SK-N-SH treated with all-trans-retinoic acid at 6 μM for 48 hours (cell line): ENCODE data around the gene JPH3.
A peak's percentile ranks its signal among the peaks of the same experiment; 100 is the strongest.

Experiments used
- ATAC-seq: fragments of 200-7000 bp; cut with Tn5 transposase; 3 replicates; pipeline ENCODE4 v1.9.1; 2020; ENCODE audit warnings: mild to moderate bottlenecking, moderate library complexity
- ARNTL ChIP-seq: fragments of 450-650 bp; formaldehyde crosslinking; IDR thresholded peaks from 2 replicates; pipeline ENCODE4 v1.5.0; 2020; ENCODE audit warnings: low read depth, mild to moderate bottlenecking, moderate library complexity, borderline replicate concordance
- BACH2 ChIP-seq: fragments of 250-450 bp; sonication (Bioruptor Pico); IDR thresholded peaks from 2 replicates; pipeline ENCODE4 v1.9.0; 2021; ENCODE audit warnings: mild to moderate bottlenecking, borderline replicate concordance
- CREB5 ChIP-seq: fragments of 250-450 bp; sonication (Bioruptor Pico); IDR thresholded peaks from 2 replicates; pipeline ENCODE4 v1.5.1; 2020; ENCODE audit warnings: low read depth, mild to moderate bottlenecking, moderate library complexity
- CSDC2 ChIP-seq: fragments of 250-450 bp; sonication (Bioruptor Pico); IDR thresholded peaks from 2 replicates; pipeline ENCODE4 v1.5.0; 2020; ENCODE audit warnings: mild to moderate bottlenecking, moderate library complexity
- ESRRG ChIP-seq: fragments of 250-450 bp; sonication (Bioruptor Pico); IDR thresholded peaks from 2 replicates; pipeline ENCODE4 v1.6.1; 2021; ENCODE audit warnings: mild to moderate bottlenecking
- GLIS3 ChIP-seq: fragments of 250-450 bp; sonication (Bioruptor Pico); IDR thresholded peaks from 2 replicates; pipeline ENCODE4 v1.5.0; 2020; ENCODE audit warnings: mild to moderate bottlenecking, moderate library complexity
- ISL1 ChIP-seq: fragments of 250-450 bp; sonication (Bioruptor Pico); IDR thresholded peaks from 2 replicates; pipeline ENCODE4 v2.1.2; 2022; ENCODE audit warnings: mild to moderate bottlenecking, moderate library complexity
- OSR1 ChIP-seq: fragments of 250-450 bp; sonication (Bioruptor Pico); IDR thresholded peaks from 2 replicates; pipeline ENCODE4 v1.8.0; 2022; ENCODE audit warnings: moderate library complexity, mild to moderate bottlenecking, inconsistent platforms
- RARB ChIP-seq: fragments of 250-450 bp; sonication (Bioruptor Pico); IDR thresholded peaks from 2 replicates; pipeline ENCODE4 v1.8.0; 2021; ENCODE audit warnings: mild to moderate bottlenecking, moderate library complexity
- SNAI2 ChIP-seq: fragments of 250-450 bp; sonication (Bioruptor Pico); IDR thresholded peaks from 2 replicates; pipeline ENCODE4 v1.5.0; 2020; ENCODE audit warnings: mild to moderate bottlenecking, moderate library complexity
- TOX ChIP-seq: fragments of 250-450 bp; sonication (Bioruptor Pico); IDR thresholded peaks from 2 replicates; pipeline ENCODE4 v1.8.0; 2021; ENCODE audit warnings: mild to moderate bottlenecking, moderate library complexity, borderline replicate concordance
- ZC3H10 ChIP-seq: fragments of 250-450 bp; sonication (Bioruptor Pico); IDR thresholded peaks from 2 replicates; pipeline ENCODE4 v1.5.1; 2021; ENCODE audit warnings: mild to moderate bottlenecking, moderate library complexity
- ZFP3 ChIP-seq: fragments of 250-450 bp; sonication (Bioruptor Pico); IDR thresholded peaks from 2 replicates; pipeline ENCODE4 v1.5.0; 2020; ENCODE audit warnings: mild to moderate bottlenecking, moderate library complexity
- ZFP30 ChIP-seq: fragments of 450-650 bp; formaldehyde crosslinking; IDR thresholded peaks from 2 replicates; pipeline ENCODE4 v1.5.0; 2022; ENCODE audit warnings: mild to moderate bottlenecking, moderate library complexity
- ZNF565 ChIP-seq: fragments of 450-650 bp; formaldehyde crosslinking; conservative IDR thresholded peaks from 2 replicates; pipeline ENCODE4 v1.5.0; 2020; ENCODE audit warnings: low read depth, mild to moderate bottlenecking, moderate library complexity
- ZNF70 ChIP-seq: fragments of 450-650 bp; formaldehyde crosslinking; IDR thresholded peaks from 2 replicates; pipeline ENCODE4 v1.5.0; 2020; ENCODE audit warnings: mild to moderate bottlenecking, moderate library complexity
- TF ChIP-seq, protein P1 (sequence below): fragments of 250-450 bp; sonication (Bioruptor Pico); IDR thresholded peaks from 2 replicates; pipeline ENCODE4 v1.8.0; 2021; ENCODE audit warnings: low read depth, mild to moderate bottlenecking, moderate library complexity, borderline replicate concordance
- TF ChIP-seq, protein P2 (sequence below): fragments of 250-450 bp; sonication (Bioruptor Pico); IDR thresholded peaks from 2 replicates; pipeline ENCODE4 v1.8.0; 2020; ENCODE audit warnings: mild to moderate bottlenecking, moderate library complexity, borderline replicate concordance
- TF ChIP-seq, protein P3 (sequence below): fragments of 250-450 bp; sonication (Bioruptor Pico); IDR thresholded peaks from 2 replicates; pipeline ENCODE4 v1.5.1; 2021; ENCODE audit warnings: mild to moderate bottlenecking, moderate library complexity
- TF ChIP-seq, protein P4 (sequence below): fragments of 250-450 bp; sonication (Bioruptor Pico); IDR thresholded peaks from 2 replicates; pipeline ENCODE4 v1.5.0; 2020; ENCODE audit warnings: mild to moderate bottlenecking, moderate library complexity

Gene JPH3

GRCh38 chr16:87735270-87736007, 133.1 kb downstream of the JPH3 start:
- ATAC-seq = peak; percentile 34; the same call in 1 of the 3 replicates
- TF ChIP-seq, protein P1, sequence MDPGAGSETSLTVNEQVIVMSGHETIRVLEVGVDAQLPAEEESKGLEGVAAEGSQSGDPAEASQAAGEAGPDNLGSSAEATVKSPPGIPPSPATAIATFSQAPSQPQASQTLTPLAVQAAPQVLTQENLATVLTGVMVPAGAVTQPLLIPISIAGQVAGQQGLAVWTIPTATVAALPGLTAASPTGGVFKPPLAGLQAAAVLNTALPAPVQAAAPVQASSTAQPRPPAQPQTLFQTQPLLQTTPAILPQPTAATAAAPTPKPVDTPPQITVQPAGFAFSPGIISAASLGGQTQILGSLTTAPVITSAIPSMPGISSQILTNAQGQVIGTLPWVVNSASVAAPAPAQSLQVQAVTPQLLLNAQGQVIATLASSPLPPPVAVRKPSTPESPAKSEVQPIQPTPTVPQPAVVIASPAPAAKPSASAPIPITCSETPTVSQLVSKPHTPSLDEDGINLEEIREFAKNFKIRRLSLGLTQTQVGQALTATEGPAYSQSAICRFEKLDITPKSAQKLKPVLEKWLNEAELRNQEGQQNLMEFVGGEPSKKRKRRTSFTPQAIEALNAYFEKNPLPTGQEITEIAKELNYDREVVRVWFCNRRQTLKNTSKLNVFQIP = no peak
- TF ChIP-seq, protein P2, sequence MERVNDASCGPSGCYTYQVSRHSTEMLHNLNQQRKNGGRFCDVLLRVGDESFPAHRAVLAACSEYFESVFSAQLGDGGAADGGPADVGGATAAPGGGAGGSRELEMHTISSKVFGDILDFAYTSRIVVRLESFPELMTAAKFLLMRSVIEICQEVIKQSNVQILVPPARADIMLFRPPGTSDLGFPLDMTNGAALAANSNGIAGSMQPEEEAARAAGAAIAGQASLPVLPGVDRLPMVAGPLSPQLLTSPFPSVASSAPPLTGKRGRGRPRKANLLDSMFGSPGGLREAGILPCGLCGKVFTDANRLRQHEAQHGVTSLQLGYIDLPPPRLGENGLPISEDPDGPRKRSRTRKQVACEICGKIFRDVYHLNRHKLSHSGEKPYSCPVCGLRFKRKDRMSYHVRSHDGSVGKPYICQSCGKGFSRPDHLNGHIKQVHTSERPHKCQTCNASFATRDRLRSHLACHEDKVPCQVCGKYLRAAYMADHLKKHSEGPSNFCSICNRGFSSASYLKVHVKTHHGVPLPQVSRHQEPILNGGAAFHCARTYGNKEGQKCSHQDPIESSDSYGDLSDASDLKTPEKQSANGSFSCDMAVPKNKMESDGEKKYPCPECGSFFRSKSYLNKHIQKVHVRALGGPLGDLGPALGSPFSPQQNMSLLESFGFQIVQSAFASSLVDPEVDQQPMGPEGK (CRISPR knock-in tag) = no peak
- no peak for TF ChIP-seq RARB (CRISPR knock-in tag)
- no peak for TF ChIP-seq ESRRG (CRISPR knock-in tag)
- TF ChIP-seq ZC3H10 (CRISPR knock-in tag) = no peak
- TF ChIP-seq, protein P3, sequence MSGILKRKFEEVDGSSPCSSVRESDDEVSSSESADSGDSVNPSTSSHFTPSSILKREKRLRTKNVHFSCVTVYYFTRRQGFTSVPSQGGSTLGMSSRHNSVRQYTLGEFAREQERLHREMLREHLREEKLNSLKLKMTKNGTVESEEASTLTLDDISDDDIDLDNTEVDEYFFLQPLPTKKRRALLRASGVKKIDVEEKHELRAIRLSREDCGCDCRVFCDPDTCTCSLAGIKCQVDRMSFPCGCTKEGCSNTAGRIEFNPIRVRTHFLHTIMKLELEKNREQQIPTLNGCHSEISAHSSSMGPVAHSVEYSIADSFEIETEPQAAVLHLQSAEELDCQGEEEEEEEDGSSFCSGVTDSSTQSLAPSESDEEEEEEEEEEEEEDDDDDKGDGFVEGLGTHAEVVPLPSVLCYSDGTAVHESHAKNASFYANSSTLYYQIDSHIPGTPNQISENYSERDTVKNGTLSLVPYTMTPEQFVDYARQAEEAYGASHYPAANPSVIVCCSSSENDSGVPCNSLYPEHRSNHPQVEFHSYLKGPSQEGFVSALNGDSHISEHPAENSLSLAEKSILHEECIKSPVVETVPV (CRISPR knock-in tag) = no peak
- no peak for TF ChIP-seq TOX (CRISPR knock-in tag)
- no peak for TF ChIP-seq BACH2 (CRISPR knock-in tag)
- no peak for TF ChIP-seq ZFP3 (CRISPR knock-in tag)
- no peak for TF ChIP-seq ZNF565 (CRISPR knock-in tag)
- TF ChIP-seq CREB5 = no peak
- TF ChIP-seq OSR1 (CRISPR knock-in tag) = no peak
- no peak for TF ChIP-seq GLIS3 (CRISPR knock-in tag)
- TF ChIP-seq ZFP30 = no peak

- ATAC-seq = no peak
Measured at GRCh38 chr16:87736008-87736382, 133.7 kb downstream of the JPH3 start.

More at GRCh38 chr16:87736008-87736382, 133.7 kb downstream of the JPH3 start:
- TF ChIP-seq ISL1 (no peak), CSDC2 (CRISPR knock-in tag) (no peak), ARNTL (CRISPR knock-in tag) (no peak), OSR1 (CRISPR knock-in tag) (no peak), ESRRG (CRISPR knock-in tag) (no peak), CREB5 (no peak), ZNF70 (no peak), ZFP30 (no peak), ZNF565 (CRISPR knock-in tag) (no peak), TOX (CRISPR knock-in tag) (no peak), SNAI2 (CRISPR knock-in tag) (no peak), RARB (CRISPR knock-in tag) (no peak), BACH2 (CRISPR knock-in tag) (no peak)
- TF ChIP-seq, protein P4, sequence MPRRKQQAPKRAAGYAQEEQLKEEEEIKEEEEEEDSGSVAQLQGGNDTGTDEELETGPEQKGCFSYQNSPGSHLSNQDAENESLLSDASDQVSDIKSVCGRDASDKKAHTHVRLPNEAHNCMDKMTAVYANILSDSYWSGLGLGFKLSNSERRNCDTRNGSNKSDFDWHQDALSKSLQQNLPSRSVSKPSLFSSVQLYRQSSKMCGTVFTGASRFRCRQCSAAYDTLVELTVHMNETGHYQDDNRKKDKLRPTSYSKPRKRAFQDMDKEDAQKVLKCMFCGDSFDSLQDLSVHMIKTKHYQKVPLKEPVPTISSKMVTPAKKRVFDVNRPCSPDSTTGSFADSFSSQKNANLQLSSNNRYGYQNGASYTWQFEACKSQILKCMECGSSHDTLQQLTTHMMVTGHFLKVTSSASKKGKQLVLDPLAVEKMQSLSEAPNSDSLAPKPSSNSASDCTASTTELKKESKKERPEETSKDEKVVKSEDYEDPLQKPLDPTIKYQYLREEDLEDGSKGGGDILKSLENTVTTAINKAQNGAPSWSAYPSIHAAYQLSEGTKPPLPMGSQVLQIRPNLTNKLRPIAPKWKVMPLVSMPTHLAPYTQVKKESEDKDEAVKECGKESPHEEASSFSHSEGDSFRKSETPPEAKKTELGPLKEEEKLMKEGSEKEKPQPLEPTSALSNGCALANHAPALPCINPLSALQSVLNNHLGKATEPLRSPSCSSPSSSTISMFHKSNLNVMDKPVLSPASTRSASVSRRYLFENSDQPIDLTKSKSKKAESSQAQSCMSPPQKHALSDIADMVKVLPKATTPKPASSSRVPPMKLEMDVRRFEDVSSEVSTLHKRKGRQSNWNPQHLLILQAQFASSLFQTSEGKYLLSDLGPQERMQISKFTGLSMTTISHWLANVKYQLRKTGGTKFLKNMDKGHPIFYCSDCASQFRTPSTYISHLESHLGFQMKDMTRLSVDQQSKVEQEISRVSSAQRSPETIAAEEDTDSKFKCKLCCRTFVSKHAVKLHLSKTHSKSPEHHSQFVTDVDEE (CRISPR knock-in tag) = no peak
- TF ChIP-seq, protein P2 (CRISPR knock-in tag) = no peak
